Gastroesophageal sphincter (tissue), 4 donors: Measurements from ENCODE around the gene KPNA3. TPM values are rescaled to one million over a fixed set of nuclear protein-coding genes. Genes with fewer than 3 reads are reported as not detected.

Experiments used
- ATAC-seq: fragments of 150-250 bp; one replicate; pipeline ENCODE4 v1.9.1; 2016; ENCODE audit warnings: mild to moderate bottlenecking, moderate library complexity
- H3K27ac ChIP-seq, 4 donors: fragments of 200-600 bp; sonication (generic) in 3 of 4; 1 replicate in 3 of 4; 2 replicates in 1 of 4; pipeline ENCODE4 v1.5.1; 2016 to 2019
- H3K27me3 ChIP-seq: fragments of 200-600 bp; sonication (generic); one replicate; pipeline ENCODE4 v1.5.1; 2019
- H3K36me3 ChIP-seq, 2 donors: fragments of 200-600 bp; sonication (generic); one replicate each; pipeline ENCODE4 v1.5.1; 2019; ENCODE audit warnings: control low read depth in 1 of 2
- H3K4me1 ChIP-seq, 3 donors: fragments of 200-600 bp; sonication (generic); 1 replicate in 2 of 3; 2 replicates in 1 of 3; pipeline ENCODE4 v1.5.1; 2016 to 2019; ENCODE audit warnings: control low read depth in 2 of 3
- H3K4me3 ChIP-seq, 2 donors: fragments of 200-600 bp; sonication (generic); one replicate each; pipeline ENCODE4 v1.5.1; 2019; ENCODE audit warnings: mild to moderate bottlenecking in 1 of 2, moderate library complexity in 1 of 2
- H3K9me3 ChIP-seq, 3 donors: fragments of 200-600 bp; sonication (generic); one replicate each; pipeline ENCODE4 v1.5.1; 2017 to 2019; ENCODE audit warnings: control low read depth in 2 of 3
- EP300 ChIP-seq: sonication (generic); formaldehyde crosslinking; IDR thresholded peaks from one replicate; pipeline ENCODE4 v1.6.1; 2017; ENCODE audit warnings: antibody characterized with exemption, mild to moderate bottlenecking
- POLR2A ChIP-seq, 2 donors: fragments of 450-650 bp; IDR thresholded peaks; one replicate each; pipeline ENCODE4 v1.6.1; 2017; ENCODE audit warnings: antibody characterized with exemption in 2 of 2, mild to moderate bottlenecking in 2 of 2, moderate library complexity in 1 of 2
- POLR2AphosphoS5 ChIP-seq: sonication (generic); formaldehyde crosslinking; IDR thresholded peaks from one replicate; pipeline ENCODE4 v1.6.1; 2017; ENCODE audit warnings: antibody characterized with exemption
- WGBS, 2 donors: methylation state at CpG; one replicate each; pipeline ENCODE4 v1.1.5; 2018; ENCODE audit warnings: low coverage in 1 of 2; 5-methylcytosine and 5-hydroxymethylcytosine counted together
- total RNA-seq, 4 donors: library from RNA; depleted of rRNA; stranded (reverse); fragments of >200 nt; gene quantifications; one replicate each; pipeline ENCODE4 v1.1.0, GENCODE V29; 2016
- TF ChIP-seq, protein P1 (sequence below), 4 experiments: fragments of 200-600 bp in 2 of 4; fragments of 450-650 bp in 2 of 4; sonication (generic) in 1 of 4; IDR thresholded peaks; one replicate each; pipeline ENCODE4 v1.5.1; 2017 to 2019; ENCODE audit warnings: antibody characterized with exemption in 4 of 4, mild to moderate bottlenecking in 2 of 4, moderate library complexity in 2 of 4

KPNA3 gene
- total RNA-seq, 4 donors from 2014 or later: 41.2 to 67.5 (median 55.8) TPM

DNA sequence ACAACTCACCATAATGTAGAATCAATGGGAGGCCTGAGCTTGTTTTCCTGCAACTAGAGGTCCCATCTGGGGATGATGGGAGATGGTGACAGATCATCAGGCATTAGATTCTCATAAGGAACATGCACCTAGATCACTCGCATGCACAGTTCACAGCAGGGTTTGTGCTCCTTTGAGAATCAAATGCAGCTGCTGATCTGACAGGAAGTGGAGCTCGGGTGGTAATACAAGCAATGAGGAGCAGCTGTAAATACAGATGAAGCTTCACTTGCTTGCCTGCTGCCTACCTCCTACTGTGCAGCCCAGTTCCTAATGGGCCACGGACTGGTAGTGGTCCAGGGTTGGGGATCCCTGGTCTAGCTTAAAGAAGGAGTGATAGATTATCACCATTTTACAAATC lies 33.0 kb downstream of the KPNA3 start:
- ATAC-seq: no peak
- Histone ChIP-seq H3K4me1 (no peaks in the 10 kb centered on the region), H3K36me3 (no peaks in the 10 kb centered on the region), H3K27me3 (no peaks in the 10 kb centered on the region), H3K9me3 (no peaks in the 10 kb centered on the region), H3K27ac (no peak overlapping the region), H3K4me3 (no peak overlapping the region)
- TF ChIP-seq POLR2AphosphoS5 (no peak), EP300 (no peak), POLR2A (IDR thresholded peaks at IDR 0.05) (no peak)
- TF ChIP-seq, protein P1, sequence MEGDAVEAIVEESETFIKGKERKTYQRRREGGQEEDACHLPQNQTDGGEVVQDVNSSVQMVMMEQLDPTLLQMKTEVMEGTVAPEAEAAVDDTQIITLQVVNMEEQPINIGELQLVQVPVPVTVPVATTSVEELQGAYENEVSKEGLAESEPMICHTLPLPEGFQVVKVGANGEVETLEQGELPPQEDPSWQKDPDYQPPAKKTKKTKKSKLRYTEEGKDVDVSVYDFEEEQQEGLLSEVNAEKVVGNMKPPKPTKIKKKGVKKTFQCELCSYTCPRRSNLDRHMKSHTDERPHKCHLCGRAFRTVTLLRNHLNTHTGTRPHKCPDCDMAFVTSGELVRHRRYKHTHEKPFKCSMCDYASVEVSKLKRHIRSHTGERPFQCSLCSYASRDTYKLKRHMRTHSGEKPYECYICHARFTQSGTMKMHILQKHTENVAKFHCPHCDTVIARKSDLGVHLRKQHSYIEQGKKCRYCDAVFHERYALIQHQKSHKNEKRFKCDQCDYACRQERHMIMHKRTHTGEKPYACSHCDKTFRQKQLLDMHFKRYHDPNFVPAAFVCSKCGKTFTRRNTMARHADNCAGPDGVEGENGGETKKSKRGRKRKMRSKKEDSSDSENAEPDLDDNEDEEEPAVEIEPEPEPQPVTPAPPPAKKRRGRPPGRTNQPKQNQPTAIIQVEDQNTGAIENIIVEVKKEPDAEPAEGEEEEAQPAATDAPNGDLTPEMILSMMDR (IDR thresholded peaks at IDR 0.05): no peak
- WGBS, 2 donors: 83% methylated on average over 3 of the region's 3 CpGs; no CpG with 5 or more reads in 1 of the 2 donors

DNA sequence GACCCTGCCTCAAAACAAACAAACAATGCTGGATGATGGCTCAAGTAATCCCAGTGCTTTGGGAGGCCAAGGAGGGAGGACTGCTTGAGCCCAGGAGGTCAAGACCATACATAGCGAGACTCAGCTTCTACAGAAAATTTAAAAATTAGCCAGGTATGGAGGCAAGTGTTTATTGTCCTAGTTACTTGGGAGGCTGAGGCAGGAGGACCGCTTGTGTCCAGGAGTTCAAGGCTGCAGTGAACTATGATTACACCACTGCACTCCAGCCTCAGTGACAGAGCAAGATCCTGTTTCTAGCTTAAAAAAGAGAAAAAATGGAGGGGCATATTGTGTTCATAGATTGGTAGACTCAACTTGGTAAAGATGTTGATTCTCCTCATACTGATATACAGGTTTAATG lies 36.2 kb downstream of the KPNA3 start:
- no peaks in the 10 kb centered on the region for H3K27me3 ChIP-seq
- TF ChIP-seq, protein P1 (IDR thresholded peaks at IDR 0.05): no peak
- no peak for TF ChIP-seq POLR2A (IDR thresholded peaks at IDR 0.05)
- TF ChIP-seq EP300: no peak
- TF ChIP-seq POLR2AphosphoS5: no peak
- H3K9me3 ChIP-seq: no peaks in the 10 kb centered on the region
- H3K4me3 ChIP-seq: no peak overlapping the region
- no peaks in the 10 kb centered on the region for H3K36me3 ChIP-seq
- H3K4me1 ChIP-seq: no peaks in the 10 kb centered on the region
- no peak overlapping the region for H3K27ac ChIP-seq
- 60 to 63% methylated on average over 2 of the region's 2 CpGs for WGBS, 2 donors
- ATAC-seq: no peak

DNA sequence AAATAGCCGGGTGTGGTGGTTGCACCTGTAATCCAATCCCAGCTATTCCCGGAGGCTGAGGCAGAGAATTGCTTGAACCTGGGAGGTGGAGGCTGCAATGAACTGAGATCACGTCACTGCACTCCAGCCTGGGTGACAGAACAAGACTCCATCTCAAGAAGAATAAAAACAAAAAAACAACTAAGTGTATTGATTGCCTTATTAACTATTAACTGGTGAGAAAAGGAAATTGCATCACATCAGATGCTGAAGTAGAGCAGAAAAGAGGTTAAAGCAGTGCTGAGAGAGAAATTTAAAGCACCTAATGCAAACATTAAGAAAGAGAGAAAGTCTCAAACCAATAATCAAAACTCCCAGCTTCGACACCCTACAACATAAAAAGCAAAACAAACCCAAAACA lies 38.3 kb downstream of the KPNA3 start:
- no peaks in the 10 kb centered on the region for H3K9me3 ChIP-seq
- no peak for TF ChIP-seq POLR2A (IDR thresholded peaks at IDR 0.05)
- TF ChIP-seq POLR2AphosphoS5: no peak
- TF ChIP-seq EP300: no peak
- TF ChIP-seq, protein P1 (IDR thresholded peaks at IDR 0.05): no peak
- no peak overlapping the region for H3K27ac ChIP-seq
- no peak for ATAC-seq
- no peaks in the 10 kb centered on the region for H3K4me1 ChIP-seq
- no peaks in the 10 kb centered on the region for H3K27me3 ChIP-seq
- 82 to 96% methylated on average over 3 of the region's 4 CpGs for WGBS, 2 donors
- no peak overlapping the region for H3K4me3 ChIP-seq
- H3K36me3 ChIP-seq: no peaks in the 10 kb centered on the region

DNA sequence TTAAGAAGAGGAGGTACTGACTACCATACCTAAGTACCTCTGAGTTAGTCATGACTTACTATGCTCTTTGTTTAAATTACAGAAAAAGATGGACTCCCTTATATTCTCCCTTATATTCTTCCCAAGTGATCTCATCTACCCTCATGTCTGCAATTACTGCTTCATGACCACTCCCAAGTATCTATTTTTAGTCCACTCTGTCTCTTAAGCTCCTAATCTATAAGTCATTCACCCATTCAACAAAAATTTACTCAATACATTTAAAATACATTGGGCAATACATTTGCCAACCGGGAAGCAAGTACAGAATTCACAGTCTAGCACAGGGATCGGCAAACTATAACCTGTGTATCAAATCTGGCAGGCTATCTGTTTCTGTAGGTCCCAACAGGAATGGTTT lies 42.6 kb downstream of the KPNA3 start:
- Histone ChIP-seq H3K27ac (no peak overlapping the region), H3K4me1 (no peaks in the 10 kb centered on the region), H3K4me3 (no peak overlapping the region), H3K27me3 (no peaks in the 10 kb centered on the region), H3K9me3 (no peaks in the 10 kb centered on the region), H3K36me3 (peaks cover 0 to 16% of the 10 kb centered on the region in 2 donors)
- ATAC-seq: no peak
- TF ChIP-seq POLR2AphosphoS5 (no peak), EP300 (no peak), POLR2A (IDR thresholded peaks at IDR 0.05) (no peak)
- TF ChIP-seq, protein P1 (IDR thresholded peaks at IDR 0.05): no peak
- 88 to 100% methylated on average over 2 of the region's 2 CpGs for WGBS, 2 donors

DNA sequence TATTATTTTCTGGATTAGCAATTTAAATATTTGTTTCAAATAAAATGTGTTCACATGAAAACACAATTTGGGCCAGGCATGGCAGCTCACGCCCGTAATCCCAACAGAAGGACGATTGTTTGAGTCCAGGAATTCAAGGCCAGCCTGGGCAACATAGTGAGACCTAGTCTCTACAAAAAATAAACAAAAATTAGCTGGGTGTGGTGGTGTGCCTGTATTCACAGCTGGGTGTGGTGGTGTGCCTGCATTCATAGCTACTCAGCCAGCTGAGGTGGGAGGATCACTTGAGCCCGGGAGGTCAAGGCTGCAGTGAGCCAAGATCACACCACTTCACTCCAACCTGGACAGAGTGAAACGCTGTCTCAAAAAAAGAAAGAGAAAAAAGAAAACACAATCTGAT lies 46.4 kb downstream of the KPNA3 start:
- ATAC-seq: no peak
- TF ChIP-seq POLR2A (IDR thresholded peaks at IDR 0.05): no peak
- TF ChIP-seq, protein P1 (IDR thresholded peaks at IDR 0.05): no peak
- TF ChIP-seq POLR2AphosphoS5: no peak
- no peak for TF ChIP-seq EP300
- H3K4me3 ChIP-seq: no peak overlapping the region
- H3K36me3 ChIP-seq: peaks cover 0 to 30% of the 10 kb centered on the region in 2 donors
- H3K27me3 ChIP-seq: no peaks in the 10 kb centered on the region
- H3K27ac ChIP-seq: no peak overlapping the region
- no peaks in the 10 kb centered on the region for H3K4me1 ChIP-seq
- 75 to 89% methylated on average over 5 of the region's 5 CpGs for WGBS, 2 donors
- no peaks in the 10 kb centered on the region for H3K9me3 ChIP-seq
